IMR-90 (cell line): ENCODE results near the gene DMRTC2. TPM values are rescaled to one million over a fixed set of nuclear protein-coding genes. Genes with fewer than 3 reads are reported as not detected.

Experiments
- ATAC-seq: fragments of 200-7000 bp; cut with Tn5 transposase; 2 replicates; pipeline ENCODE4 v1.9.1; 2020; ENCODE audit warnings: low read depth, mild to moderate bottlenecking, moderate library complexity
- BruUV-seq: library from RNA; stranded (reverse); fragments of 400-500 nt; replicated peaks from 2 replicates; lab custom pipeline; 2021; lab: Mats Ljungman, UMichigan
- CTCF ChIA-PET: fragments of 300-600 bp; formaldehyde crosslinking; extraction: SDS; loops from one replicate; lab custom pipeline; 2021; ENCODE audit warnings: antibody characterized with exemption; lab: Yijun Ruan, JAX
- POLR2A ChIA-PET: fragments of 300-600 bp; sonication (Branson Sonifier 250); formaldehyde crosslinking; loops from one replicate; lab custom pipeline; 2022; ENCODE audit warnings: antibody characterized with exemption; ENCODE audit not compliant: unreplicated experiment; lab: Charles Lee
- DNase-seq: peaks from one replicate; pipeline ENCODE4 v3.0.0; 2013
- H2AFZ ChIP-seq: replicated peaks from 2 replicates; pipeline ENCODE3; 2013; ENCODE audit warnings: low read length, mild to moderate bottlenecking; ENCODE audit not compliant: poor library complexity
- H2AK5ac ChIP-seq: 2 replicates; pipeline ENCODE4 v1.6.1; 2013; ENCODE audit warnings: low read depth, low read length, inconsistent platforms
- H2AK9ac ChIP-seq: replicated peaks from 2 replicates; pipeline ENCODE3; 2013; ENCODE audit warnings: mild to moderate bottlenecking, low read depth, low read length, moderate library complexity; ENCODE audit not compliant: poor library complexity
- H2BK120ac ChIP-seq: 2 replicates; pipeline ENCODE4 v1.6.1; 2013; ENCODE audit warnings: low read depth, low read length, inconsistent platforms
- H2BK15ac ChIP-seq: 3 replicates; pipeline ENCODE4 v1.6.1; 2013; ENCODE audit warnings: low read depth, low read length, inconsistent platforms
- H2BK20ac ChIP-seq: 2 replicates; pipeline ENCODE4 v1.6.1; 2013; ENCODE audit warnings: low read depth, mild to moderate bottlenecking, inconsistent platforms, low read length, moderate library complexity
- H2BK5ac ChIP-seq: 2 replicates; pipeline ENCODE4 v1.6.1; 2013; ENCODE audit warnings: mild to moderate bottlenecking, low read depth, low read length, inconsistent platforms; ENCODE audit not compliant: poor library complexity, severe bottlenecking
- H3K14ac ChIP-seq: replicated peaks from 2 replicates; pipeline ENCODE4 v1.6.1; 2013; ENCODE audit warnings: low read depth, low read length, inconsistent platforms
- H3K18ac ChIP-seq: 2 replicates; pipeline ENCODE4 v1.6.1; 2013; ENCODE audit warnings: low read depth, low read length, control low read depth
- H3K23ac ChIP-seq: 2 replicates; pipeline ENCODE4 v1.6.1; 2013; ENCODE audit warnings: low read depth, low read length, inconsistent platforms
- H3K27ac ChIP-seq: 2 replicates; pipeline ENCODE4 v1.5.1; 2013; ENCODE audit warnings: mild to moderate bottlenecking, control low read depth, low read length; ENCODE audit not compliant: insufficient read depth
- H3K27me3 ChIP-seq: 2 replicates; pipeline ENCODE4 v1.6.1; 2013; ENCODE audit warnings: low read length; ENCODE audit not compliant: control insufficient read depth, insufficient read depth
- H3K36me3 ChIP-seq: 2 replicates; pipeline ENCODE4 v1.6.1; 2013; ENCODE audit warnings: low read length, mixed read lengths; ENCODE audit not compliant: control insufficient read depth, insufficient read depth
- H3K4ac ChIP-seq: 2 replicates; pipeline ENCODE4 v1.6.1; 2013; ENCODE audit warnings: low read depth, low read length, inconsistent platforms
- H3K4me1 ChIP-seq: 2 replicates; pipeline ENCODE4 v1.6.1; 2013; ENCODE audit warnings: low read length, mixed read lengths; ENCODE audit not compliant: control insufficient read depth, insufficient read depth
- H3K4me2 ChIP-seq: 2 replicates; pipeline ENCODE4 v1.6.1; 2013; ENCODE audit warnings: low read depth, mild to moderate bottlenecking, control low read depth, low read length, moderate library complexity
- H3K4me3 ChIP-seq: 2 replicates; pipeline ENCODE4 v1.5.1; 2013; ENCODE audit warnings: low read depth, mild to moderate bottlenecking, control low read depth, low read length, moderate library complexity; ENCODE audit not compliant: insufficient read depth
- H3K56ac ChIP-seq: 2 replicates; pipeline ENCODE4 v1.6.1; 2013; ENCODE audit warnings: low read length, inconsistent platforms; ENCODE audit not compliant: insufficient read depth; ENCODE audit errors: extremely low read depth
- H3K79me1 ChIP-seq, 2 experiments: 2 replicates each; pipeline ENCODE4 v1.6.1; 2013; ENCODE audit warnings: low read length in 2 of 2, inconsistent platforms in 1 of 2, low read depth in 1 of 2
- H3K9ac ChIP-seq: 2 replicates; pipeline ENCODE4 v1.6.1; 2013; ENCODE audit warnings: low read depth, low read length, control low read depth
- H3K9me1 ChIP-seq: 2 replicates; pipeline ENCODE4 v1.6.1; 2013; ENCODE audit warnings: low read length, inconsistent platforms; ENCODE audit not compliant: insufficient read depth
- H3K9me3 ChIP-seq: 2 replicates; pipeline ENCODE4 v1.6.1; 2013; ENCODE audit warnings: low read length; ENCODE audit not compliant: control insufficient read depth, insufficient read depth
- H4K20me1 ChIP-seq: 2 replicates; pipeline ENCODE4 v1.6.1; 2013; ENCODE audit warnings: low read length, inconsistent platforms; ENCODE audit not compliant: insufficient read depth
- H4K5ac ChIP-seq: 2 replicates; pipeline ENCODE4 v1.6.1; 2013; ENCODE audit warnings: mild to moderate bottlenecking, low read depth, low read length, control low read depth
- H4K8ac ChIP-seq, 2 experiments: 2 replicates each; pipeline ENCODE4 v1.6.1; 2013; ENCODE audit warnings: low read depth in 2 of 2, low read length in 2 of 2, control low read depth in 1 of 2, inconsistent platforms in 1 of 2
- H4K91ac ChIP-seq: 2 replicates; pipeline ENCODE4 v1.6.1; 2013; ENCODE audit warnings: low read depth, low read length, inconsistent platforms; ENCODE audit not compliant: insufficient read depth
- BHLHE40 ChIP-seq: fragments of 150-350 bp; IDR thresholded peaks from 2 replicates; pipeline ENCODE4 v1.6.1; 2016; ENCODE audit warnings: mild to moderate bottlenecking, low read depth, low read length
- CHD1 ChIP-seq: IDR thresholded peaks from 2 replicates; pipeline ENCODE4 v1.6.1; 2012; ENCODE audit warnings: low read depth, low read length, improper control_type of control experiment
- CTCF ChIP-seq: conservative IDR thresholded peaks from 2 replicates; pipeline ENCODE4 v1.5.1; 2012; ENCODE audit warnings: mild to moderate bottlenecking, low read depth, low read length, improper control_type of control experiment
- FOS ChIP-seq: fragments of 150-350 bp; IDR thresholded peaks from 2 replicates; pipeline ENCODE4 v1.6.1; 2016; ENCODE audit warnings: low read depth, low read length
- MAFK ChIP-seq: IDR thresholded peaks from 2 replicates; pipeline ENCODE4 v1.6.1; 2012; ENCODE audit warnings: low read depth, low read length, improper control_type of control experiment
- MAZ ChIP-seq: IDR thresholded peaks from 2 replicates; pipeline ENCODE4 v1.6.1; 2012; ENCODE audit warnings: low read depth, mild to moderate bottlenecking, low read length, improper control_type of control experiment, moderate library complexity, borderline replicate concordance
- MXI1 ChIP-seq: IDR thresholded peaks from 2 replicates; pipeline ENCODE4 v1.6.1; 2012; ENCODE audit warnings: low read depth, mild to moderate bottlenecking, low read length, moderate library complexity, borderline replicate concordance
- NFE2L2 ChIP-seq: fragments of 150-350 bp; IDR thresholded peaks from 2 replicates; pipeline ENCODE4 v1.6.1; 2016; ENCODE audit warnings: low read depth, mild to moderate bottlenecking, low read length
- RCOR1 ChIP-seq: IDR thresholded peaks from 2 replicates; pipeline ENCODE4 v1.6.1; 2012; ENCODE audit warnings: mild to moderate bottlenecking, low read length, improper control_type of control experiment; ENCODE audit not compliant: insufficient replicate concordance
- RFX5 ChIP-seq: IDR thresholded peaks from 2 replicates; pipeline ENCODE4 v1.8.0; 2012; ENCODE audit warnings: low read depth, mild to moderate bottlenecking, low read length, moderate library complexity
- SMC3 ChIP-seq: fragments of 150-350 bp; IDR thresholded peaks from 2 replicates; pipeline ENCODE4 v1.6.1; 2016; ENCODE audit warnings: low read depth, mild to moderate bottlenecking, antibody characterized with exemption, low read length, moderate library complexity
- USF2 ChIP-seq: fragments of 150-350 bp; IDR thresholded peaks from 2 replicates; pipeline ENCODE4 v1.6.1; 2017; ENCODE audit warnings: mild to moderate bottlenecking, antibody characterized with exemption, low read length, low read depth
- WGBS, 2 experiments: methylation state at CpG; one replicate each; pipeline versions ENCODE4 v1.1.5 to v1.1.7; 2013; ENCODE audit warnings: missing lambda C conversion rate in 2 of 2; ENCODE audit not compliant: insufficient read length in 1 of 2; ENCODE audit errors: extremely low coverage in 2 of 2; 5-methylcytosine and 5-hydroxymethylcytosine counted together
- dilution Hi-C: fragments of 300-500 bp; cut with HindIII; formaldehyde crosslinking; loops from one replicate; pipeline ENCODE4 v1.14.3; 2018; ENCODE audit warnings: low sequenced_read_pairs; ENCODE audit not compliant: unreplicated experiment
- in situ Hi-C: fragments of 300-500 bp; cut with MboI; formaldehyde crosslinking; loops from 3 replicates; pipeline ENCODE4 v1.14.3; 2019; ENCODE audit warnings: low sequenced_read_pairs, inconsistent platforms, mixed read lengths
- intact Hi-C: fragments of 100-400 bp; cut with micrococcal nuclease; formaldehyde crosslinking; loops from 2 replicates; pipeline ENCODE4 v1.10.0; 2022
- polyA plus RNA-seq, 3 experiments: library from polyadenylated mRNA; depleted of rRNA; stranded (reverse); fragments of >200 nt; gene quantifications; 2 replicates each; pipeline ENCODE4 v1.2.3, GENCODE V29; 2012; ENCODE audit warnings: low replicate concordance in 1 of 3
- total RNA-seq: library from RNA; depleted of rRNA; stranded (reverse); fragments of >200 nt; gene quantifications from 2 replicates; pipeline ENCODE4 v1.2.3, GENCODE V29; 2012

DMRTC2 gene
- total and polyA plus RNA-seq, 2 of the 4 experiments (the other 2 are of a cell fraction) = not detected

- ATAC-seq (no peak), DNase-seq (no peak)
- TF ChIP-seq FOS (no peak), CTCF (no peak), RFX5 (no peak), MXI1 (no peak), USF2 (no peak), SMC3 (no peak), MAFK (no peak), RCOR1 (no peak), BHLHE40 (no peak), MAZ (no peak), CHD1 (no peak), NFE2L2 (no peak)
- Histone ChIP-seq H3K4me2 (no peak overlapping the region), H2BK120ac (no peak overlapping the region), H3K9me3 (no peaks in the 10 kb centered on the region), H3K4me3 (no peak overlapping the region), H4K91ac (no peak overlapping the region), H3K9me1 (peaks cover 3% of the 10 kb centered on the region; the same call in 1 of the 2 replicates), H3K14ac (no peak overlapping the region), H3K23ac (no peak overlapping the region), H2AK9ac (no peak overlapping the region), H2AFZ (no peak overlapping the region), H3K27me3 (peaks cover 15% of the 10 kb centered on the region; the same call in 1 of the 2 replicates), H4K5ac (no peak overlapping the region), H2BK15ac (no peak overlapping the region), H4K8ac (no peak overlapping the region), H4K20me1 (0 out of 2 replicates have a peak, but pooled peaks cover 3% of the 10 kb centered on the region), H2BK20ac (no peak overlapping the region), H3K4me1 (peaks cover 2% of the 10 kb centered on the region), H2BK5ac (no peak overlapping the region), H3K18ac (no peak overlapping the region), H3K27ac (no peak overlapping the region), H3K79me1 (peaks cover 12 to 13% of the 10 kb centered on the region in 2 experiments; a peak in 3 of 4 replicates), H3K36me3 (no peaks in the 10 kb centered on the region), H2AK5ac (no peak overlapping the region), H3K4ac (no peak overlapping the region), H3K56ac (no peak overlapping the region), H3K9ac (no peak overlapping the region)
- no TSS peak for BruUV-seq
- WGBS, 2 experiments = no CpG with 5 or more reads among the region's 7 CpGs
- POLR2A ChIA-PET = no interaction called here
- CTCF ChIA-PET = no interaction called here
- dilution Hi-C loops (no loop called here), in situ Hi-C loops (loop anchor here (5.0 kb wide), 1 partner anchor 68 kb away; no protein-coding TSS in a partner anchor), intact Hi-C loops (loop anchor here (5.0 to 10.0 kb wide), 2 partner anchors 53 to 155 kb away; no protein-coding TSS in a partner anchor)
These were observed 35.0 kb downstream of the DMRTC2 start for GRCh38 chr19:41879670-41880328.
